HG03159 (cell line): ENCODE results near the gene LMOD1.
"Not testable (repeated sequence)": the region's sequence is repeated elsewhere in the genome, so short reads cannot be mapped to it uniquely, and the experiment has no call there.

Experiments used
- ATAC-seq: cut with Tn5 transposase; IDR thresholded peaks from one replicate; pipeline ENCODE4 v1.9.1; 2021; ENCODE audit warnings: mild to moderate bottlenecking, moderate library complexity; ENCODE audit not compliant: unreplicated experiment

LMOD1 gene

DNA sequence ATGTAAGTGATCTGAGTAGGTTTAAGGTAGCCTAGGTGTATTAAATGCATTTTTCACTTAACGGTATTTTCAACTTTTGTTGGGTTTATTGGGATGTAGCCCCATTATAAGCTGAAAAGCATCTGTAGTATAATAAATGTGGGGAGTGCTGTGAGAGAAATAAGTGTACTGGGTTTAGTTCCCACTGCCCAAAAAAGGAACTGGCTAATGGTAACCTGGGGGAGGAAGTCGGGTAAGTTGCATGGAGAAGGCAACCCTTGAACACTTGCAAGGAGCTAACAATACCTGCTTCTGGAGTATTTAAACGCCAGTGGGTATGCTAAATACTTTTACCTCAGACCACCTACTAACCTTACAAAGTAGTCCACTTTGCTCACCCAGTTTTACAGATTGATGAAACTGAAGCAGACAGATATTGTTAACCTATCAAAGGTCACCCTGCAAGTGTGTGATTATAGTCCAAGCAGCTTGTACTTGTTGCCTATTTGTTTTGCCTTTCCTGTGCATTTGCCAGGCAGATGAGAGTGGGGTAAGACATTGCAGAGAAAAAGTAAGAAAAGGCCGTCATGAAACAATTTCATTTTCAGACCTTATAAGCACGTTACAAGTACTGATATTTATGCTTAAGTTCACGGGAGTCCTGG, 65.3 kb downstream of the LMOD1 start:
- no peak for ATAC-seq

DNA sequence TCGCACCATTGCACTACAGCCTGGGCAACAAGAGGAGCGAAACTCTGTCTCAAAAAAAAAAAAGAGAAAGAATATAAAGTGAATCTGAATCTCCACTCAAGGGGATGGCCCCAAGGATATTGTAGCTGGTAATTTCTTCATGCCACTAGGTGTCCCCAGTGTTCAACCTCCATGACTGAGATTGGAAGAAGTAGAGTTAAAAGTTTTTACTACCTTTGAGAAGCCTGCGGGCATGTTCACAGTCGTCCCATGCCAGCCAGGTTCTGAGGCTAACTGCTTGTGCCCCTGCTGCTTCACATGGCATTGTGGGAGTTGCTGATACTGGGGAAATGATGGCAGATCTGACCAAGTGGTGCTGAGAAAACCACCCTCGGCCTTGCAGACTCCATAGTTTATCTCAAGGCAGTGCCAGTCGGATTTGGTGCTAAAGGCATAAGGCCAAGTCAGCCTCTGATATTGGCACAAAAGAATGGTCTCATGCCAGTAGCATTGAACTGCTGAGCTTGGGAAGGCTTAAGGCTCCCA, 68.4 kb downstream of the LMOD1 start:
- ATAC-seq = no peak

DNA sequence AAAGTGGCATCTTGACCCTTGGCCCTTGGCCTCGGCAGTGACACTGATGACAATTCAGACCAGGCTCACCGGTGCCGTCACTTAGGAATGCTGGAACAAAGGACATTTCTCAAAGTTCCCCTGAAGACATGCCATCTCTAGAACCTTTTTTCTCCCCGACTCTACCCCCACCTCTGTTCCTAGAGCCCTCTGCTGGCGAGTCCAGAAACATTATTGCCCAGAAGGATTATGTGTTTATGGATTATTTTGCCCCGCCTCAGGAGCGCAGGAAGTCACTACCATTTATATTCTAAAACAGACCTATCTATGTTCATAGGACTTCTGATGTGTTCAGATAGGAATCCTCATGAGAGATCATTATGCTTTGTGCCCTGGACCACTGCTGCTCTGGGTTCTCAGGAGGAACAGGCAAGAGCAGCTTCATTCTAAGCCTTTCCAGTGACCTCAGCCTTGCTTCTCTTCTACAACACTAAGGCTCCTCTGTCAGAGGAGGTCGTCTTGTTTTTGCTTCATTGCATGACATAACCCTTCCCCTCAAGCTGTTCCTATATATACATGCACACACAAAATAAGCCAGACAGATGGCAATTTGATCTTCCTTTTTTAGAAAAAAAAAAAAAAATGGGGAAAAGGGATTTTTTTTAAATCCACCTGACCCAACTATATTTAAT, 70.1 kb downstream of the LMOD1 start:
- no peak for ATAC-seq

DNA sequence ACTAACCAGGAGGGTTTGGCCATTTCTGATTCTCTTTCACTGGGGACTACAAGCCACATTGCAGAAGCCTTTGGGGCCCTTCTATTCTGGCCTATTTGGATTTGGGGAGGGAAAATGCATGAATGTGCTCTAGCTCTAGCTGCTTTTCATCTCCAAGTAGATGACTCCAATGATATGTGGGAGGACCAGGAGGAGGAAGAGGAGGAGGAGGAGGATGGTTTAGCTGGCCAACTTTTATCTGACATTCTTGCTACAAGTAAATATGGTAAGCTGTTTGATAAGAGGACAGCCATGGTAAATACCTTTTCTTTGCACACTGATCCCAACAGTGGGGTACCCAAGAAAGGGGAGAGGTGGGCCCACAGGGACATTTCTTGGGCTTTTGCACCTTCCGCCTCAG, 71.7 kb downstream of the LMOD1 start:
- ATAC-seq = no peak

DNA sequence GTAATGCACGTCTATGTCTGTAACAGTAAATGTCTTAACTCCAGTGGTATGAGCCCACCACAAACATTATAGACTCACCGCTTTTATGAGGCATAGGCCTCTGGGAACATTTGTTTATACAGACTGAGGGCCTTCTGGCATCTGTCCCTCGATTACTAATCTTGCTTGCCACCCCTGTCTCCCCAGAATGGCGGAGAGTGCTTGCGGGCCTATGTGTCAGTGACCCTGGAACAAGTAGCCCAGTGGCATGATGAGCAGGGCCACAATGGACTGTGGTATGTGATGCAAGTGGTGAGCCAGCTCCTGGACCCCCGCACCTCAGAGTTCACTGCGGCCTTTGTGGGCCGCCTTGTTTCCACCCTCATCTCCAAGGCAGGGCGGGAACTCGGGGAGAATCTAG, 76.0 kb downstream of the LMOD1 start:
- ATAC-seq = no peak

DNA sequence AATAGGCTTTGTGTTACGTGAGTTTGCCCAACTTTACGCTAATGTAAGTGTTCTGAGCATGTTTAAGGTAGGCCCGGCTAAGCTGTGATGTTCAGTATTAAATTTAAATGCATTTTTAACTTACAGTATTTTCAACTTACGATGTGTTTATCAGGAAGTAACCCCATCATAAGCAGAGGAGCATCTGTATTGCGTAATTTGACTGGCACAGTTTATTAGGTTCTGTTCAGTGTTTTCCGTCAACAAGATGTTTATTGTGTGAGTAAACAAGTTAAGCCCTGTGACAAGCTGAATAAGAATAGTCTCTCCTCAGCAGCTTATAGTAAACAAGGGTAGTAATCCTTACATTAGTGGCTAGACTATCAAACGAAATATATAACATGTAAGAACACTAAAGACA, 84.9 kb downstream of the LMOD1 start:
- ATAC-seq = no peak

DNA sequence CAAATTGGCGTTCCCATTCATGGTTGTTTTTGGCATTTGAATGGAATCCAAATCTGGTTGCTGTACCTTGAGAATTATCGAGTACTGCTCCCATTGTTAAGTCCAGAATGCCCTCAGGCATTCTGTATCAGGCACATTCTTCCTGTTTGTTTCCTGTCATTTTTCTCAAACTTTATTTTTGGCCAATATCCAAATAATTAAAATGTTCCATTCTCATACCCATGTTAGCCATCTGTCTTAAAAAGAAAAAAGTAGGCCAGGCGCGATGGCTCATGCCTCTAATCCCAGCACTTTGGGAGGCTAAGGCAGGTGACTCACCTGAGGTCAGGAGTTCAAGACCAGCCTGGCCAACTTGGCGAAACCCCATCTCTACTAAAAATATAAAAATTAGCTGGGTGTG, 86.9 kb downstream of the LMOD1 start:
- no peak for ATAC-seq

DNA sequence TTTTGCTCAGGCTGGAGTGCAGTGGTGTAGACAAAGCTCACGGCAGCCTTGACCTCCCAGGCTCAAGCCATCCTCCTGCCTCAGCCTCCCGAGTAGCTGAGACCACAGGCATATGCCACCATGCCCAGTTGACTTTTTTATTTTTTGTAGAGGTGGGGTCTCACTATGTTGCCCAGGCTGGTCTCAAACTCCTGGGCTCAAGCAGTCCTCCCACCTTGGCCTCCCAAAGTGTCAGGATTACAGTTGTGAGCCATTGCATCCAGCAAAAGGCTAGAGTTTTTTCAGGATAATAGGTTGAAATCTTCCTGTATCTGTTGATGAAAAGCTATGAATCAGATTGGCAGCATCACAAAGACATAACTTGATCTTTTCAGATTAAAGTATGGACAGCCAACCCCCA, 89.6 kb downstream of the LMOD1 start:
- not testable (repeated sequence) for ATAC-seq

DNA sequence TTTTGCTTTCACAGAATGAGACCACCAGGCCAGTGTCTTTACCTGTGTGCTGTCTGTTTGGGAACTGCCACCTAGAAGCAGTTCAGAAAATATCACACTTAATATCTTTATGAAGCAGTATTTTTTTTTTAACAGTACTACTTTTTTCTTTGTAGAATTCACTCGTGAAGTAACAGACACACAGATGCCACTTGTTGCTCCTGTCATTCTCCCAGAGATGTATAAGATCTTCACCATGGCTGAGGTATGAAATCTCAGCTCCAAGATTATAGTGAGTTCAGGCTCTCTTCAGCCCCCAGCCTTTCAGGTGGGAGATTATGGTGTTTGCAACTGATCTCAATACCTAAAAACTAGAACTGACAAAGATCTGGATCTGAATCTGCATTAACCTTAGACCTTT, 94.4 kb downstream of the LMOD1 start:
- ATAC-seq = no peak

DNA sequence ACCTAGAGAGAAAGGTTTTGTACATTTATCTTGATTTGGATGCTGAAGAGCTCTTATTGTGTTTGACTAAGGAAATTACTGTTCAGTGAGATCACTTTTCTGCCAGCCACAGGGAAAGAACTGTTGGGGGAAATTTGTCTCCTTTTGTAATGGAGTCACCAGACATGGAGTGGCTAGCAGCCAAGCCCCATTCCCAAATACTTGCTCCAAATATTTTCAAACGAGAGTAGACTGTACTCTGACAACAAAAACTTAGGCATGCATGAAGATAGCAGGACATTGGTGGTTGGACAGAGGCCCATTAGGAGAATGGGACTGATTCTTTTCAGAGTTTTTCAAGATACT, 96.3 kb downstream of the LMOD1 start:
- ATAC-seq = no peak

DNA sequence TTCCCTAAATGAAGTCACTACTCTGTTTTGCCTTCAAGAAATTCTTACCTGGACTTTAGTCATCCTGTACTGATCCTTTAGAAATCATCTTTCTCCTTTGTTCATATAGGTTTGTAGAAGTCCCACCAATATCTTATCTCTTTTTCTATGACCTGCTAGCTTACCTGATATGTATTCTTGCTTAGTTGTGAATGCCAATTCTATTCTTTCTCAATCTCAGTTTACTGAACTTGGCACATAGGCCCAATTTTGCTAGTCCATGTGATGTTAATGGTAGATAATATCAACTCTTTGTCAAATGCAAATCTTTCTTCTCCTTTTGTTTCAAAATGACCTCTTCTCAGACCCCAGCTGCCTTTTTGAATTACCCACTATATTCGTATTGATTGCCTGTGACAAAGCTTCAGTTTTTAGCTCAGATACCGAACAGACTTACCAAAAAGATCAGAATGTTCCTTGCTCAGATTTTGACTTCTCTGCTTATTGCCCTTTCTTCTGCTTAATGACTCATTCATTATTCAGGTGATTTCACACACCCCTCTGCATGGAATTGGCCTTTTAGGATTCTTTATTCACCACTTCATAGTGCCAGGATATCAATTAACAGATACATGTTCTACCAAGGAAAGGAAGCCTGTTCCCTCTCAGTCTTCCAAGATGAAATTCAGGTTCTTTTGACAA, 96.8 kb downstream of the LMOD1 start:
- ATAC-seq = no peak

DNA sequence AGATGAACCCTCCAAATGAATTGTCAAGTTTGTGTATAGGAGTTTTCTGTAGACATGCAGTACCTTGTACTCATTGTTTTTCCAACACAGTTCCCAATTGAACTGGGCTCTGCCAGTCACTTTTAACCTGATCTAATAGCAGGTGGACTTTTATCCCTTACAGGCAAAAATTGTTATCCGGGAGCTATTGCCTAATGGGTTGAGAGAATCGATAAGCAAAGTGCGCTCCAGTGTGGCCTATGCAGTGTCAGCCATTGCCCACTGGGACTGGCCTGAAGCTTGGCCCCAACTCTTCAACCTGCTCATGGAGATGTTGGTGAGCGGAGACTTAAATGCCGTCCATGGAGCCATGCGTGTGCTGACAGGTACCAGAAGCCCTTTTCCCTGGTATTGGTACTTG, 98.1 kb downstream of the LMOD1 start:
- no peak for ATAC-seq

DNA sequence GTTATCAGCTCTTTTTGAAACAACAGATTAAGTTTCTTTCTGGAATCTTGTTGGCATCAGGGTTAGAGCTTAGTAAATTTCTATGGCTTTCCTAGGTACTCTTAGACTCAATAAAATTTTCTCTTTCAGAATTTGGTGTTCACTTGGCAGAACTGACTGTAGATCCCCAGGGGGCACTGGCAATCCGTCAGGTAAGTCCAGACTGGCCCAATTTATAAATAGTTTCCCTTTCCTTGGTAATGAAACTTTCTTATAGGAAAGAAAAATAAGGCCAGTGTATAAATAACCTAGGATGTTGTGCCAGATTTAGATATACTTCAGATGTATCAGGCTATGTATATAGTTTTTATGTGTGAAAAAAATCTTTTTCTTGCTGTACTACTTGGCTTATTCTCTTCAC, 99.2 kb downstream of the LMOD1 start:
- no peak for ATAC-seq
